ENCODE measurements around the gene PPM1M. TPM values are rescaled to one million over a fixed set of nuclear protein-coding genes. Genes with fewer than 3 reads are reported as not detected.

PPM1M gene
- total RNA-seq, 1 donor, result 28.2 TPM

- no peaks in the 10 kb centered on the region for H3K79me2 ChIP-seq (ENCODE audit: insufficient read depth, low read length)
- no peak overlapping the region for H3K4me3 ChIP-seq (ENCODE audit: insufficient read depth, low read length)
- no peak overlapping the region for H2AFZ ChIP-seq (ENCODE audit: low read length)
- no peaks in the 10 kb centered on the region for H3K9me3 ChIP-seq (ENCODE audit: low read depth, low read length)
- H4K20me1 ChIP-seq (ENCODE audit: insufficient read depth, low read length), result peaks cover 3% of the 10 kb centered on the region
- no peak overlapping the region for H3K27ac ChIP-seq (ENCODE audit: low read depth, low read length)
- no peak for TF ChIP-seq CTCF (IDR thresholded peaks at IDR 0.05; ENCODE audit: extremely low read depth, low read depth, low read length)
- no peak for DNase-seq (ENCODE audit: insufficient read length, low spot score, missing footprints)
- H3K4me1 ChIP-seq (ENCODE audit: insufficient read depth, low read length), result peaks cover 9% of the 10 kb centered on the region
- H3K36me3 ChIP-seq (ENCODE audit: insufficient read depth, low read length), result peaks cover 32% of the 10 kb centered on the region
- H3K27me3 ChIP-seq (ENCODE audit: insufficient read depth, low read length), result no peaks in the 10 kb centered on the region
- no peak overlapping the region for H3K4me2 ChIP-seq (ENCODE audit: insufficient read depth, low read length)
Observed at GRCh38 chr3:52217409-52217805, 28.2 kb upstream of the PPM1M start.

GRCh38 chr3:52218026-52218425 is 27.5 kb upstream of the PPM1M start:
- Histone ChIP-seq H3K4me2 (ENCODE audit: insufficient read depth, low read length) (no peak overlapping the region), H3K9me3 (ENCODE audit: low read depth, low read length) (no peaks in the 10 kb centered on the region), H4K20me1 (ENCODE audit: insufficient read depth, low read length) (peaks cover 3% of the 10 kb centered on the region), H3K4me1 (ENCODE audit: insufficient read depth, low read length) (peaks cover 9% of the 10 kb centered on the region), H3K79me2 (ENCODE audit: insufficient read depth, low read length) (no peaks in the 10 kb centered on the region), H3K27ac (ENCODE audit: low read depth, low read length) (no peak overlapping the region), H3K36me3 (ENCODE audit: insufficient read depth, low read length) (peaks cover 26% of the 10 kb centered on the region), H3K4me3 (ENCODE audit: insufficient read depth, low read length) (no peak overlapping the region), H2AFZ (ENCODE audit: low read length) (no peak overlapping the region), H3K27me3 (ENCODE audit: insufficient read depth, low read length) (no peaks in the 10 kb centered on the region)
- peak; percentile 85 for DNase-seq (ENCODE audit: insufficient read length, low spot score, missing footprints)
- TF ChIP-seq CTCF (IDR thresholded peaks at IDR 0.05; ENCODE audit: extremely low read depth, low read depth, low read length), result no peak

- Histone ChIP-seq H3K9me3 (ENCODE audit: low read depth, low read length) (no peaks in the 10 kb centered on the region), H3K27ac (ENCODE audit: low read depth, low read length) (no peak overlapping the region), H3K4me2 (ENCODE audit: insufficient read depth, low read length) (no peak overlapping the region), H3K4me3 (ENCODE audit: insufficient read depth, low read length) (no peak overlapping the region), H3K79me2 (ENCODE audit: insufficient read depth, low read length) (no peaks in the 10 kb centered on the region), H3K4me1 (ENCODE audit: insufficient read depth, low read length) (peaks cover 9% of the 10 kb centered on the region), H3K27me3 (ENCODE audit: insufficient read depth, low read length) (no peaks in the 10 kb centered on the region), H2AFZ (ENCODE audit: low read length) (no peak overlapping the region), H4K20me1 (ENCODE audit: insufficient read depth, low read length) (peaks cover 3% of the 10 kb centered on the region), H3K36me3 (ENCODE audit: insufficient read depth, low read length) (peaks cover 21% of the 10 kb centered on the region)
- no peak for DNase-seq (ENCODE audit: insufficient read length, low spot score, missing footprints)
- TF ChIP-seq CTCF (IDR thresholded peaks at IDR 0.05; ENCODE audit: extremely low read depth, low read depth, low read length), result no peak
Observed at GRCh38 chr3:52218454-52218853, 27.1 kb upstream of the PPM1M start.

GRCh38 chr3:52218937-52219650 is 26.5 kb upstream of the PPM1M start:
- Histone ChIP-seq H3K4me3 (ENCODE audit: insufficient read depth, low read length) (no peak overlapping the region), H3K79me2 (ENCODE audit: insufficient read depth, low read length) (no peaks in the 10 kb centered on the region), H4K20me1 (ENCODE audit: insufficient read depth, low read length) (peaks cover 3% of the 10 kb centered on the region), H2AFZ (ENCODE audit: low read length) (no peak overlapping the region), H3K27me3 (ENCODE audit: insufficient read depth, low read length) (no peaks in the 10 kb centered on the region), H3K36me3 (ENCODE audit: insufficient read depth, low read length) (peaks cover 15% of the 10 kb centered on the region), H3K27ac (ENCODE audit: low read depth, low read length) (no peak overlapping the region), H3K9me3 (ENCODE audit: low read depth, low read length) (no peaks in the 10 kb centered on the region), H3K4me1 (ENCODE audit: insufficient read depth, low read length) (peaks cover 9% of the 10 kb centered on the region), H3K4me2 (ENCODE audit: insufficient read depth, low read length) (no peak overlapping the region)
- DNase-seq (ENCODE audit: insufficient read length, low spot score, missing footprints), result peak; percentile 81
- TF ChIP-seq CTCF (IDR thresholded peaks at IDR 0.05; ENCODE audit: extremely low read depth, low read depth, low read length), result no peak

Measured in osteoblast (primary cell).